ENCODE data around the gene CRTAP.

CRTAP gene

DNA sequence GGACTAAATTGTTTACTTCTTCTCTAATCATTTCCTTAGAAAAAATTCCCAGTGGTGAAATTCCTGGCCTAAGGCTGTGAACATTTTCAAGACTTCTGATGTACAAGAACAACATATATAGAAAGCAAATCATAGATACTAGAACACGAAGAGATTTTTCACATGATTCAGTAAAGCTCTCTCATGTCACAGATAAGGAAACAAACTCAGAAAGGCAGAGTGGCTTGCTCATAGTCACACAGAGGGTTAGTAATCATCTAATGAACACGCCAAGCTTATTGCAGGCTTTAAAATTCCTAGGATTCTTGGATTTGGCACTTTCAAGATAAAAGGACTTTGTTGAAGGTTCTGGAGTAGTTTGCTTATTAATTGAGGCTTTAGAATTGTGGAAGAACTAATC is 26.2 kb downstream of the CRTAP start:
- TF ChIP-seq CTCF (IDR thresholded peaks at IDR 0.05; ENCODE audit: control insufficient read depth, extremely low read depth, insufficient read depth), result no peak
- H3K4me3 ChIP-seq (ENCODE audit: low read depth, low read length), result no peak overlapping the region
- no peak for DNase-seq (ENCODE audit: low read depth)

GRCh38 chr3:33141006-33141405 is 27.2 kb downstream of the CRTAP start:
- no peak for DNase-seq (ENCODE audit: low read depth)
- no peak overlapping the region for H3K4me3 ChIP-seq (ENCODE audit: low read depth, low read length)
- no peak for TF ChIP-seq CTCF (IDR thresholded peaks at IDR 0.05; ENCODE audit: control insufficient read depth, extremely low read depth, insufficient read depth)

- peak; percentile 31 for TF ChIP-seq CTCF (IDR thresholded peaks at IDR 0.05; ENCODE audit: control insufficient read depth, extremely low read depth, insufficient read depth)
- no peak overlapping the region for H3K4me3 ChIP-seq (ENCODE audit: low read depth, low read length)
- DNase-seq (ENCODE audit: low read depth), result no peak
Observed at GRCh38 chr3:33144433-33144832, 30.6 kb downstream of the CRTAP start.

GRCh38 chr3:33145221-33145900 is 31.5 kb downstream of the CRTAP start:
- DNase-seq (ENCODE audit: low read depth), result no peak
- no peak for TF ChIP-seq CTCF (IDR thresholded peaks at IDR 0.05; ENCODE audit: control insufficient read depth, extremely low read depth, insufficient read depth)
- H3K4me3 ChIP-seq (ENCODE audit: low read depth, low read length), result no peak overlapping the region

DNA sequence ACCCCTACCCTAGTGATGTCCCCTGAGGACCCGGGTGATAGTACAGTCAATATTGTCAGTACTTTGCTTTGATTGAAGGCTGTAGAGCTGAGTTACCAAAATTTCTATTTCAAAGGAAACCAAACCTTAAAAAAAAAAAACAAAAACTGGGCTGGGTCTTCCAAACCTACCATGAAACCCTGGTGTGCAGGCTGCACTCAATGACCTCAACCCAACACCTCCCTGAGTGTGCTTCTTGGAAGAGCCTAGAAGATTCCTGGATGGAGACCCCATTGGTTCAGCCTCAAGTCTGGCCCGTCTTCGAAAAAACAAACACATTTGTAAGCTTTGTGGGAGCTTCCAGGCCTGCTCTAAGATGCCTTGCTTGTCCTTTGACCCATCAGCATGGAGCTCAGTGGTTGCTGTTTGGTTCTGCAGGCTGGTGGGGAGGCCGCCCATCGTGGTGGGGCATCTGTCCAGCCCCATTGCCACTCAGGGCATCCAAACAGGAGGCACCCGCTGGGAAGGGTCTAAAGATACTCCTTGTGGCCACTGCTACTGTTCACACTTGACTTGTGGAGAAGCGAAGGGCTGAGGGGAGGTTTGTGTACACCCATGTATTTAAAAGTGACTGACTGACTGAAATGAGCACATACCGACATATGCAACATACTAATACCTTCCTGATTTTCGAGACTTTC is 32.2 kb downstream of the CRTAP start:
- TF ChIP-seq CTCF (IDR thresholded peaks at IDR 0.05; ENCODE audit: control insufficient read depth, extremely low read depth, insufficient read depth), result no peak
- no peak overlapping the region for H3K4me3 ChIP-seq (ENCODE audit: low read depth, low read length)
- DNase-seq (ENCODE audit: low read depth), result no peak

- no peak for TF ChIP-seq CTCF (IDR thresholded peaks at IDR 0.05; ENCODE audit: control insufficient read depth, extremely low read depth, insufficient read depth)
- peak; percentile 50 for DNase-seq (ENCODE audit: low read depth)
- no peak overlapping the region for H3K4me3 ChIP-seq (ENCODE audit: low read depth, low read length)
Observed at GRCh38 chr3:33146791-33147445, 33.1 kb downstream of the CRTAP start.

Measured in LNCaP clone FGC (cell line).